ENCODE data around the gene CIART. TPM values are rescaled to one million over a fixed set of nuclear protein-coding genes. Genes with fewer than 3 reads are reported as not detected.
"Not testable (repeated sequence)": the region's sequence is repeated elsewhere in the genome, so short reads cannot be mapped to it uniquely, and the experiment has no call there.

Gene CIART
- total and polyA plus RNA-seq, 4 donors, result 4.3 to 14.7 (median 12.6) TPM

- Histone ChIP-seq H3K27ac (ENCODE audit: low read depth, low read length) (no peak overlapping the region), H3K4me1 (ENCODE audit: control insufficient read depth, insufficient read depth, low read length) (no peaks in the 10 kb centered on the region), H3K9me3 (ENCODE audit: control insufficient read depth, insufficient read depth, low read length) (no peaks in the 10 kb centered on the region), H3K4me3 (ENCODE audit: low read depth, low read length) (no peak overlapping the region), H3K27me3 (ENCODE audit: control insufficient read depth, insufficient read depth, low read length) (no peaks in the 10 kb centered on the region), H3K36me3 (ENCODE audit: control insufficient read depth, insufficient read depth, low read length) (peaks cover 40% of the 10 kb centered on the region)
- DNase-seq (ENCODE audit: low read depth in 4 of 6, low spot score in 6 of 6), result peak in 1 of 6 donors; percentile 12
- whole genome bisulfite sequencing (ENCODE audit: insufficient coverage), result 76% methylated on average over 4 of the region's 6 CpGs
These were observed 20.0 kb downstream of the CIART start for GRCh38 chr1:150302338-150302737.

GRCh38 chr1:150302902-150303301, 20.5 kb downstream of the CIART start:
- Histone ChIP-seq H3K4me3 (ENCODE audit: low read depth, low read length) (no peak overlapping the region), H3K36me3 (ENCODE audit: control insufficient read depth, insufficient read depth, low read length) (peaks cover 43% of the 10 kb centered on the region), H3K27ac (ENCODE audit: low read depth, low read length) (no peak overlapping the region), H3K4me1 (ENCODE audit: control insufficient read depth, insufficient read depth, low read length) (no peaks in the 10 kb centered on the region), H3K9me3 (ENCODE audit: control insufficient read depth, insufficient read depth, low read length) (no peaks in the 10 kb centered on the region), H3K27me3 (ENCODE audit: control insufficient read depth, insufficient read depth, low read length) (no peaks in the 10 kb centered on the region)
- no peak for DNase-seq (ENCODE audit: low read depth in 4 of 6, low spot score in 6 of 6)
- WGBS (ENCODE audit: insufficient coverage), result 100% methylated on average over 2 of the region's 2 CpGs

DNA sequence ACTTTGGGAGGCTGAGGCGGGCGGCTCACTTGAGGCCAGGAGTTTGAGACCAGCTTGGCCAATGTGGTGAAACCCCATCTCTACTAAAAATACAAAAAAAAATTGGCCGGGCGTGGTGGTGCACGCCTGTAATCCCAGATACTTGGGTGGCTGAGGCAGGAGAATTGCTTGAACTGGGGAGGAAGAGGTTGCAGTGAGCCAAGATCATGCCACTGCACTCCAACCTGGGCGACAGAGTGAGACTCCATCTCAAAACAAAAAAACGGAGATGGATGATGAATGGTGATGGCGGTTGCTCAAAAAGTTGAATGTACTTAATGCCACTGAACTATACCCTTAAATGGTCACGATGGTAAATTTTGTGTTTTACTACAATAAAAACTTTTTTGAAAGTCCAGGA, 26.2 kb downstream of the CIART start:
- H3K27me3 ChIP-seq (ENCODE audit: control insufficient read depth, insufficient read depth, low read length); H3K4me3 ChIP-seq (ENCODE audit: low read depth, low read length); DNase-seq (ENCODE audit: low read depth in 4 of 6, low spot score in 6 of 6); H3K9me3 ChIP-seq (ENCODE audit: control insufficient read depth, insufficient read depth, low read length); H3K27ac ChIP-seq (ENCODE audit: low read depth, low read length); H3K4me1 ChIP-seq (ENCODE audit: control insufficient read depth, insufficient read depth, low read length): not testable (repeated sequence)
- no CpG with 5 or more reads among the region's 9 CpGs for WGBS (ENCODE audit: insufficient coverage)
- H3K36me3 ChIP-seq (ENCODE audit: control insufficient read depth, insufficient read depth, low read length), result peaks cover 25% of the 10 kb centered on the region

DNA sequence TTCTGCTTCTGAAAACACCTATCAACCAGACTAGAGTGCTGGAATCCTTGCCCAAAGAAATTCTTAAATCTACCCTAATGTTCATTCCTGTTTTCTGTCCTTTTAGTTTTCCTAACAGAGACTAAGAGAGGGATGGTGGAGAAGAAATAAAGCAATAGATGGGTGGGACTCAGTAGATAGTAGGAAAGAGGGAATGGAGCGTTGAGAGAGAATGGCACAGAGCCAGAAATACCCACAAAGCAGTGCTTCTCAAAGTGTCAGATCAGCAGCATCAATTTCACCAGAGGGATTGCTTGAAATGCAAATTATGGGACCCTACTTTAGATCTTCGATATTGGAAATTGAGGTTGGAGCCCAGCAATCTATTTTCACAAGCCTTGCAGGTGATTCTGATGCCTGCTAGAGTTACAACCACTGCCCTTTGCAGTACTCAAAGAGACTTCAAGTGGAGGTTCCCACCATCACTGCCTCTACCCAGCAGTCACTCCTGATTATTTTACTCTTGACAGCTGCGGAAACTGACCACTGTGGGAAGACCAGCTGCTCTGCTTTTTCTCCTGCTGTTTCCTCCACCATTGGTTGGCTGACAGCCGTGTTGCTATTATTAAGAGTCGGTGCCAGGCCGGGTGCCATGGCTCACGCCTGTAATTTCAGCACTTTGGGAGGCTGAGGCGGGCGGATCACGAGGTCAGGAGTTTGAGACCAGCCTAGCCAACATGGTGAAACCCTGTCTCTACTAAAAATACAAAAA, 27.6 kb downstream of the CIART start:
- no peak overlapping the region for H3K27ac ChIP-seq (ENCODE audit: low read depth, low read length)
- no peaks in the 10 kb centered on the region for H3K9me3 ChIP-seq (ENCODE audit: control insufficient read depth, insufficient read depth, low read length)
- H3K27me3 ChIP-seq (ENCODE audit: control insufficient read depth, insufficient read depth, low read length), result no peaks in the 10 kb centered on the region
- H3K36me3 ChIP-seq (ENCODE audit: control insufficient read depth, insufficient read depth, low read length), result peaks cover 20% of the 10 kb centered on the region
- WGBS (ENCODE audit: insufficient coverage), result 41% methylated on average over 6 of the region's 10 CpGs
- H3K4me3 ChIP-seq (ENCODE audit: low read depth, low read length), result no peak overlapping the region
- no peaks in the 10 kb centered on the region for H3K4me1 ChIP-seq (ENCODE audit: control insufficient read depth, insufficient read depth, low read length)
- peak in 2 of 6 donors; percentile 7 to 42 for DNase-seq (ENCODE audit: low read depth in 4 of 6, low spot score in 6 of 6)

GRCh38 chr1:150311762-150312161, 29.4 kb downstream of the CIART start:
- Histone ChIP-seq H3K27ac (ENCODE audit: low read depth, low read length) (no peak overlapping the region), H3K4me1 (ENCODE audit: control insufficient read depth, insufficient read depth, low read length) (no peaks in the 10 kb centered on the region), H3K36me3 (ENCODE audit: control insufficient read depth, insufficient read depth, low read length) (peaks cover 15% of the 10 kb centered on the region), H3K4me3 (ENCODE audit: low read depth, low read length) (no peak overlapping the region), H3K9me3 (ENCODE audit: control insufficient read depth, insufficient read depth, low read length) (no peaks in the 10 kb centered on the region), H3K27me3 (ENCODE audit: control insufficient read depth, insufficient read depth, low read length) (no peaks in the 10 kb centered on the region)
- WGBS (ENCODE audit: insufficient coverage), result 83% methylated on average over 1 of the region's 2 CpGs
- DNase-seq (ENCODE audit: low read depth in 4 of 6, low spot score in 6 of 6), result no peak

DNA sequence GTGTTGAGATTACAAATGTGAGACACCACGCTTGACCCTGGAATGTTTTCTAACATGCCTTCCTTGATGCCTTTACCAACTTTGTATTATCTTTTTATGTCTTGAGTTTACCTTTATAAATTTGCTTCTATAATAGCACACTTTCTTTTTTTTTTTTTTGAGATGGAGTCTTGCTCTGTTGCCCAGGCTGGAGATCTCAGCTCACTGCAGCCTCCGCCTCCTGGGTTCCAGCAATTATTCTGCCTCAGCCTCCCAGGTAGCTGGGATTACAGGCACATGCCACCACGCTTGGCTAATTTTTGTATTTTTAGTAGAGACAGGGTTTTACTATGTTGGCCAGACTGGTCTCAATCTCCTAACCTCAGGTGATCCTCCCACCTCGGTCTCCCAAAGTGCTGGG, 32.3 kb downstream of the CIART start:
- H3K27ac ChIP-seq (ENCODE audit: low read depth, low read length); H3K36me3 ChIP-seq (ENCODE audit: control insufficient read depth, insufficient read depth, low read length); H3K4me1 ChIP-seq (ENCODE audit: control insufficient read depth, insufficient read depth, low read length); H3K9me3 ChIP-seq (ENCODE audit: control insufficient read depth, insufficient read depth, low read length); H3K27me3 ChIP-seq (ENCODE audit: control insufficient read depth, insufficient read depth, low read length); DNase-seq (ENCODE audit: low read depth in 4 of 6, low spot score in 6 of 6); H3K4me3 ChIP-seq (ENCODE audit: low read depth, low read length): not testable (repeated sequence)
- WGBS (ENCODE audit: insufficient coverage), result no CpG with 5 or more reads among the region's 4 CpGs

DNA sequence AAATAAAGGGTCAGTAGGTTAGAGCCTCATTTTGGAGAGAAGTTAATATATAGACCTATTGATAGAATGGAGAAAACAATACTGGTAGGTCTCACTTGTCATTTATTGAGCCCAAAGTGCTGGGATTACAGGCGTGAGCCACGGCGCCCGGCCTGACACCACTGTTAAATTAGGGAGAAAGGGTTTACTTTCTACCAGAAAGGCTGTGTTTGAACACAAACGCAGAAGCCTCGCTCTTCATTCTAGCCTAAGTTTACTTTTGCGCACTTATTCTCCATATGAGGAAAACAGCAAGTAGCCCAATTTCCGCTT, 38.3 kb downstream of the CIART start:
- Histone ChIP-seq H3K4me1 (ENCODE audit: control insufficient read depth, insufficient read depth, low read length) (peaks cover 5% of the 10 kb centered on the region), H3K27me3 (ENCODE audit: control insufficient read depth, insufficient read depth, low read length) (no peaks in the 10 kb centered on the region), H3K4me3 (ENCODE audit: low read depth, low read length) (peak overlapping the region; percentile 99), H3K27ac (ENCODE audit: low read depth, low read length) (peak overlapping the region; percentile 86), H3K36me3 (ENCODE audit: control insufficient read depth, insufficient read depth, low read length) (peaks cover 5% of the 10 kb centered on the region), H3K9me3 (ENCODE audit: control insufficient read depth, insufficient read depth, low read length) (no peaks in the 10 kb centered on the region)
- 88% methylated on average over 8 of the region's 8 CpGs for WGBS (ENCODE audit: insufficient coverage)
- no peak for DNase-seq (ENCODE audit: low read depth in 4 of 6, low spot score in 6 of 6)

- WGBS (ENCODE audit: insufficient coverage), result 0% methylated on average over 1 of the region's 9 CpGs
- Histone ChIP-seq H3K36me3 (ENCODE audit: control insufficient read depth, insufficient read depth, low read length) (peaks cover 6% of the 10 kb centered on the region), H3K9me3 (ENCODE audit: control insufficient read depth, insufficient read depth, low read length) (no peaks in the 10 kb centered on the region), H3K4me3 (ENCODE audit: low read depth, low read length) (peak overlapping the region; percentile 99), H3K27me3 (ENCODE audit: control insufficient read depth, insufficient read depth, low read length) (no peaks in the 10 kb centered on the region), H3K4me1 (ENCODE audit: control insufficient read depth, insufficient read depth, low read length) (peaks cover 5% of the 10 kb centered on the region), H3K27ac (ENCODE audit: low read depth, low read length) (peak overlapping the region; percentile 86)
- no peak for DNase-seq (ENCODE audit: low read depth in 4 of 6, low spot score in 6 of 6)
These were observed 39.4 kb downstream of the CIART start for GRCh38 chr1:150321826-150322166.

- no CpG with 5 or more reads among the region's 3 CpGs for WGBS (ENCODE audit: insufficient coverage)
- DNase-seq (ENCODE audit: low read depth in 4 of 6, low spot score in 6 of 6), result no peak
- peaks cover 5% of the 10 kb centered on the region for H3K4me1 ChIP-seq (ENCODE audit: control insufficient read depth, insufficient read depth, low read length)
- peak overlapping the region; percentile 99 for H3K4me3 ChIP-seq (ENCODE audit: low read depth, low read length)
- no peaks in the 10 kb centered on the region for H3K27me3 ChIP-seq (ENCODE audit: control insufficient read depth, insufficient read depth, low read length)
- H3K36me3 ChIP-seq (ENCODE audit: control insufficient read depth, insufficient read depth, low read length), result peaks cover 10% of the 10 kb centered on the region
- no peaks in the 10 kb centered on the region for H3K9me3 ChIP-seq (ENCODE audit: control insufficient read depth, insufficient read depth, low read length)
- H3K27ac ChIP-seq (ENCODE audit: low read depth, low read length), result no peak overlapping the region
These were observed 40.0 kb downstream of the CIART start for GRCh38 chr1:150322310-150322709.

- Histone ChIP-seq H3K4me1 (ENCODE audit: control insufficient read depth, insufficient read depth, low read length) (no peaks in the 10 kb centered on the region), H3K9me3 (ENCODE audit: control insufficient read depth, insufficient read depth, low read length) (no peaks in the 10 kb centered on the region), H3K36me3 (ENCODE audit: control insufficient read depth, insufficient read depth, low read length) (peaks cover 72% of the 10 kb centered on the region), H3K27me3 (ENCODE audit: control insufficient read depth, insufficient read depth, low read length) (no peaks in the 10 kb centered on the region), H3K27ac (ENCODE audit: low read depth, low read length) (no peak overlapping the region), H3K4me3 (ENCODE audit: low read depth, low read length) (no peak overlapping the region)
- 81% methylated on average over 3 of the region's 7 CpGs for WGBS (ENCODE audit: insufficient coverage)
- DNase-seq (ENCODE audit: low read depth in 4 of 6, low spot score in 6 of 6), result peak in 1 of 6 donors; percentile 26
These were observed 50.4 kb downstream of the CIART start for GRCh38 chr1:150332651-150333290.

All from spinal cord (tissue), 10 donors.